Stimulated activated CD4-positive, alpha-beta T cell treated with anti-CD3 and anti-CD28 coated beads, Interleukin-12 subunit alpha, Interleukin-12 subunit beta, amount 100 ng/mL, for 24 hours (primary cell): ENCODE measurements around the gene GK.
"Not testable (repeated sequence)": the region's sequence is repeated elsewhere in the genome, so short reads cannot be mapped to it uniquely, and the experiment has no call there.

Experiments
- DNase-seq, 2 experiments: peaks; one replicate each; pipeline ENCODE4 v3.0.0-alpha.2; 2020; ENCODE audit warnings: low read depth in 2 of 2

The GK gene

GRCh38 chrX:30706216-30706775 is 53.1 kb downstream of the GK start:
- no peak for DNase-seq

GRCh38 chrX:30712214-30712613 is 59.0 kb downstream of the GK start:
- no peak for DNase-seq

GRCh38 chrX:30713061-30713525 is 59.9 kb downstream of the GK start:
- DNase-seq, result peak; percentile 7 to 34

GRCh38 chrX:30714138-30714537 is 60.9 kb downstream of the GK start:
- DNase-seq, result no peak

GRCh38 chrX:30715976-30716375 is 62.8 kb downstream of the GK start:
- DNase-seq, result no peak

GRCh38 chrX:30733852-30734660 is 80.8 kb downstream of the GK start:
- DNase-seq, result no peak

GRCh38 chrX:30734782-30735181 is 81.6 kb downstream of the GK start:
- DNase-seq, result no peak

GRCh38 chrX:30735839-30736238 is 82.6 kb downstream of the GK start:
- DNase-seq, result peak; percentile 37 to 75

GRCh38 chrX:30741545-30741944 is 88.3 kb downstream of the GK start:
- no peak for DNase-seq

GRCh38 chrX:30748342-30748960 is 95.2 kb downstream of the GK start:
- DNase-seq, result no peak

GRCh38 chrX:30751497-30751896 is 98.3 kb downstream of the GK start:
- no peak for DNase-seq

GRCh38 chrX:30762755-30763154 is 109.5 kb downstream of the GK start:
- no peak for DNase-seq

- not testable (repeated sequence) for DNase-seq
Measured at GRCh38 chrX:30773764-30774163, 120.5 kb downstream of the GK start.

GRCh38 chrX:30777575-30777974 is 124.4 kb downstream of the GK start:
- DNase-seq, result no peak

GRCh38 chrX:30779453-30780030 is 126.3 kb downstream of the GK start:
- no peak for DNase-seq
